ENCODE results near the gene ANKRD24. TPM values are rescaled to one million over a fixed set of nuclear protein-coding genes. Genes with fewer than 3 reads are reported as not detected.

The ANKRD24 gene
- total and polyA plus RNA-seq, 2 of the 13 experiments (the other 11 are each of a cell fraction or from before 2014, with no cell fraction given) = 0.13 to 0.24 TPM

GRCh38 chr19:4234142-4234861, 51.8 kb downstream of the ANKRD24 start (continued):
- TF ChIP-seq PAXIP1 (CRISPR knock-in tag; conservative IDR thresholded peaks at IDR 0.05) (peak; percentile 89), ZNF12 (CRISPR knock-in tag; IDR thresholded peaks at IDR 0.05) (no peak), CTCF (CRISPR knock-in tag; IDR thresholded peaks at IDR 0.05) (no peak), PRMT3 (CRISPR knock-in tag; IDR thresholded peaks at IDR 0.05; ENCODE audit: borderline replicate concordance, low read depth) (no peak), BCLAF1 (IDR thresholded peaks at IDR 0.05) (no peak), ZNF615 (CRISPR knock-in tag; IDR thresholded peaks at IDR 0.05; ENCODE audit: borderline replicate concordance) (no peak), TBP (CRISPR knock-in tag; IDR thresholded peaks at IDR 0.05) (no peak), THAP7 (CRISPR knock-in tag; IDR thresholded peaks at IDR 0.05) (no peak), ATF2 (CRISPR knock-in tag; IDR thresholded peaks at IDR 0.05) (no peak), ZNF781 (CRISPR knock-in tag; IDR thresholded peaks at IDR 0.05; ENCODE audit: borderline replicate concordance, not compliant biosample characterization) (no peak), PLSCR1 (CRISPR knock-in tag; IDR thresholded peaks at IDR 0.05; ENCODE audit: borderline replicate concordance) (no peak), PHF5A (CRISPR knock-in tag; IDR thresholded peaks at IDR 0.05; ENCODE audit: low read depth, unreplicated experiment) (no peak), HHEX (CRISPR knock-in tag; IDR thresholded peaks at IDR 0.05) (no peak), ZBTB7B (CRISPR knock-in tag; IDR thresholded peaks at IDR 0.05) (no peak), FOXP4 (CRISPR knock-in tag; IDR thresholded peaks at IDR 0.05) (peak; percentile 86)
